ENCODE measurements around the gene NFATC2.

The NFATC2 gene

DNA sequence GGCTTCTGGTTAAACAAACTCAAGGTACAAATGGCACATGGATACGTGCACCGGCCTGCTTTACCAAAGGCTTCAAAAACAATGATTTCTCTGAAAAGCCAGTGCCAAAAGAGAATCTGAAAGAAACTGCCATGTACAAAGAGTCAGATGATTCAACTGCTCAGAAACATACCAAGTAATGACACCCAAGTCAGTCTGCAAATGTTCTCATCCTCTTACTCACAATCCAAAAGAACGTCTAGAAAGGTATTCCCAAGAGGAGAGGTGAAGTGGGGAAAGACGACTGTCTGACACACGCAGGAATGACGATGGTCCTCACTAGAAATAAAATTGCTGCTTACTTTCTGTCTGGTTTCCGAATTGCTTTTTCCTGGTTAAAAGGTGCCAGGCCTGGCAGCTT lies 52.9 kb downstream of the NFATC2 start:
- in situ Hi-C loops (cut with MboI; ENCODE audit: low sequenced_read_pairs, unreplicated experiment): no loop called here
- TF ChIP-seq, protein P1, sequence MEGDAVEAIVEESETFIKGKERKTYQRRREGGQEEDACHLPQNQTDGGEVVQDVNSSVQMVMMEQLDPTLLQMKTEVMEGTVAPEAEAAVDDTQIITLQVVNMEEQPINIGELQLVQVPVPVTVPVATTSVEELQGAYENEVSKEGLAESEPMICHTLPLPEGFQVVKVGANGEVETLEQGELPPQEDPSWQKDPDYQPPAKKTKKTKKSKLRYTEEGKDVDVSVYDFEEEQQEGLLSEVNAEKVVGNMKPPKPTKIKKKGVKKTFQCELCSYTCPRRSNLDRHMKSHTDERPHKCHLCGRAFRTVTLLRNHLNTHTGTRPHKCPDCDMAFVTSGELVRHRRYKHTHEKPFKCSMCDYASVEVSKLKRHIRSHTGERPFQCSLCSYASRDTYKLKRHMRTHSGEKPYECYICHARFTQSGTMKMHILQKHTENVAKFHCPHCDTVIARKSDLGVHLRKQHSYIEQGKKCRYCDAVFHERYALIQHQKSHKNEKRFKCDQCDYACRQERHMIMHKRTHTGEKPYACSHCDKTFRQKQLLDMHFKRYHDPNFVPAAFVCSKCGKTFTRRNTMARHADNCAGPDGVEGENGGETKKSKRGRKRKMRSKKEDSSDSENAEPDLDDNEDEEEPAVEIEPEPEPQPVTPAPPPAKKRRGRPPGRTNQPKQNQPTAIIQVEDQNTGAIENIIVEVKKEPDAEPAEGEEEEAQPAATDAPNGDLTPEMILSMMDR (IDR thresholded peaks at IDR 0.05; ENCODE audit: borderline replicate concordance, control extremely low read depth, extremely low read depth, insufficient read depth, missing control alignments): no peak
- no peak for DNase-seq (ENCODE audit: low spot score)

- DNase-seq (ENCODE audit: low spot score): no peak
- TF ChIP-seq, protein P1 (IDR thresholded peaks at IDR 0.05; ENCODE audit: borderline replicate concordance, control extremely low read depth, extremely low read depth, insufficient read depth, missing control alignments): no peak
- in situ Hi-C loops (cut with MboI; ENCODE audit: low sequenced_read_pairs, unreplicated experiment): no loop called here
Measured at GRCh38 chr20:51488331-51488730, 54.2 kb downstream of the NFATC2 start.

- TF ChIP-seq, protein P1 (IDR thresholded peaks at IDR 0.05; ENCODE audit: borderline replicate concordance, control extremely low read depth, extremely low read depth, insufficient read depth, missing control alignments): no peak
- in situ Hi-C loops (cut with MboI; ENCODE audit: low sequenced_read_pairs, unreplicated experiment): no loop called here
- DNase-seq (ENCODE audit: low spot score): no peak
Measured at GRCh38 chr20:51487565-51488268, 54.8 kb downstream of the NFATC2 start.

GRCh38 chr20:51487076-51487475 lies 55.4 kb downstream of the NFATC2 start:
- no peak for DNase-seq (ENCODE audit: low spot score)
- in situ Hi-C loops (cut with MboI; ENCODE audit: low sequenced_read_pairs, unreplicated experiment): no loop called here
- TF ChIP-seq, protein P1 (IDR thresholded peaks at IDR 0.05; ENCODE audit: borderline replicate concordance, control extremely low read depth, extremely low read depth, insufficient read depth, missing control alignments): no peak

DNA sequence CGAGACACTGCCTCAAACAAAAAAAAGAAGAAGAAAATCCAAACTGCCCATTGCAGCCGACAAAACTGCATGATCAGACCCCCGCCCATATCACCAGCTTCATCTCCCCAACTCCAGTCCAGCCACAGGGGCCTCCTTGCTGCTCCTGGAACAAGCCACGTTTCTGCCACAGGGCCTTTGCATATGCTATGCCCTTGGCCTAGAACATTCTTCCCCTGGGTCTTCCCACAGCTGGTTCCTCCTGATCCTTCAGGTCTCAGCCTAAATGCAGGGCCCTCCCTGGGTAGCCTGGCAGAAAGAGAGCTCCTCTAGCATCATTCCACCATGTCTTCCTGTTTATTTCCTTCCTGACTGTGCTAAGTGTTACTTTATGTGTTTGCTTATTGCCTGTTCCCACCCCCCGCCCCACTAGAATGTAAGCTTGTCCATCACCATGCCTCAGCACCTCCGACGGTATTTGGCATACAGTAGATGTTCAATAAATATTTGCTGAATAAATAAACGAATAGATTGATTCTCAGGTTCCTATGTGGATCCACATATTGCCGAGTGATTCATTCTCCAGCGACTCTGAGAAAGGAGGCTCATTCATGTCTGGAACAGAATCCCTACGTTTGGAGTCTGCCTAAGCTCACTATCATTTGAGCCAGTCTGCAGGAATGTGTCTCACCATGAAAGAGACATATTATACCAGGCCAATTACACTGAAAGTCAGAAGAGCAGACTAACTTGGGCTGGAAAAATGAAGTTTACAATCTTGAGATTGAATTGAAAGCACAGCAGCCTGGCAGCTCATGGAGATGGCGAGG lies 56.1 kb downstream of the NFATC2 start:
- no peak for DNase-seq (ENCODE audit: low spot score)
- in situ Hi-C loops (cut with MboI; ENCODE audit: low sequenced_read_pairs, unreplicated experiment): no loop called here
- TF ChIP-seq, protein P1 (IDR thresholded peaks at IDR 0.05; ENCODE audit: borderline replicate concordance, control extremely low read depth, extremely low read depth, insufficient read depth, missing control alignments): no peak

DNA sequence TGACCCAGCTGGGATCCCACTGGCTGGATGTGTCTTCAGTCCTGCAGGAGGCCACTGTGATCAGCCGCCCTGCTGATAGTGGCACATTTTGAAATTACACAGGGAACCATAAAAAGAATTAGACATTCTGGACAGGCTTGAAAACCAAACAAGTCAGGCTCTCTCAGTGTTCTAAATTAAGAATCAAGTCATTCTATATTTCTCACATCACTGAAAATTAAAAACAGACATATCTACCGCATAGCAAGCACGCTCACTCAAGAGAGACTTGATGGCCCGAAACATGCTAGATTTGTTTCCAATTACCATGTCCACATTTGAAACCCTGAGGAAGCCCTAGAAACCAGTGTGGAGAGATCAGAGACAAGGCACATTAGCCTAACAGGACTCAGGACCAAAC lies 57.7 kb downstream of the NFATC2 start:
- DNase-seq (ENCODE audit: low spot score): no peak
- TF ChIP-seq, protein P1 (IDR thresholded peaks at IDR 0.05; ENCODE audit: borderline replicate concordance, control extremely low read depth, extremely low read depth, insufficient read depth, missing control alignments): no peak
- in situ Hi-C loops (cut with MboI; ENCODE audit: low sequenced_read_pairs, unreplicated experiment): no loop called here
